ENCODE data around the gene DIP2B. TPM values are rescaled to one million over a fixed set of nuclear protein-coding genes. Genes with fewer than 3 reads are reported as not detected.

Gene DIP2B
- total RNA-seq, 1 experiment from 2014 or later, result 20.0 TPM

DNA sequence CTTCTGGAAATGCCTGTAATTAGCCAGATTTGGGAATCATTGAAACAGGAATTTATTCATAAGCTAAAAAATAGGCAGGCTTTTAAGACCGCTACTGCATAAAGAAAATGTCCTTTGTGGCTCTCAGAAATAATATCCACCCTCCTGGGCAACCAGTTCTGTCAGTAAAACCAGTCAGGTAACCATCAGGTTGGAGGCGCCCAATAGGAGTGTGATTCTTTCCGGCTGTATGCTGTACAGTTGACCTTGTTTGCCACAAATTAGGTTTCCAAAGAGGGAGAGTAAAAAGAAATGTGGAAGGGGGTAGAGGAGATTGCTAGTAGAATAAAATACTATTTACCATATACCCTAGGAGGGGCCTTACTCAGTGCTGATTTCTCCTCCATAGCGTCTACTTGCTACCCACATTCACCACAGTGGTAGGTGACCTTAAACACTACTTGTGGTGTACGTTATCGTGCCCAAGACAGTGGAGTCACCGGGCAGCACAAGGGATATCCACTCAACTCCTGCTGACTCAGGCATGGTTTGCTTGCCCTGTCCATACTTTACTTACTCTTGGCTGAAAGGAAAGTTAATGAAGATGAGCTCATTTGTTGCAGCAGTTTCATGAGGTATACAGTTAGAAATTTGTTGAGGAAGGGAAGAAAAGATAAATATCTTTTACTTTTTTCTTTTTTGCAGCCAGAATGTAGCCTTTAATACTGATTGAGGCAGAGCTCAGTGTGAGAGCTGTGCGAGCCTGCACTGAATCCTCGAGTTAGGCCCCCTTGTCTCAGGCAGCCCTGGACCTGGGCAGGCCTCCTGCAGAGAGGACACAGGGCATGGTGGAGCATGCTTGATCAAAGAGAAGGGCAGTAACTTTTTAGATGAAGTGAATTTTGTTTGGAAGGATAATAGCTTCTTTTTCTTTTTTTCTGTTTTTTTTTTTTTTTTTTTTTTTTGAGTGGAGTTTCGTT is 76.7 kb downstream of the DIP2B start:
- Histone ChIP-seq H2BK15ac (ENCODE audit: low read depth, low read length) (no peak overlapping the region), H3K23ac (ENCODE audit: insufficient read length, low read depth, low read length) (no peak overlapping the region), H2BK120ac (ENCODE audit: low read depth, low read length, poor library complexity, severe bottlenecking) (no peak overlapping the region), H4K20me1 (ENCODE audit: control insufficient read depth, insufficient read depth, insufficient read length) (no peaks in the 10 kb centered on the region), H3K23me2 (ENCODE audit: insufficient read length, low read depth, low read length, poor library complexity, severe bottlenecking) (no peaks in the 10 kb centered on the region), H3K4me1 (ENCODE audit: insufficient read depth, low read length) (peaks cover 4% of the 10 kb centered on the region; the same call in 1 of the 2 replicates), H3K4me2 (ENCODE audit: insufficient read depth, insufficient read length, low read length) (no peak overlapping the region), H3K27me3 (ENCODE audit: insufficient read depth, low read length) (no peaks in the 10 kb centered on the region), H3K4ac (ENCODE audit: low read depth, low read length) (no peak overlapping the region), H3K79me1 (ENCODE audit: insufficient read depth, low read depth, low read length, poor library complexity, severe bottlenecking) (no peaks in the 10 kb centered on the region), H3K79me2 (ENCODE audit: insufficient read depth, low read length) (peaks cover 2% of the 10 kb centered on the region; the same call in 1 of the 2 replicates), H3T11ph (ENCODE audit: low read length) (no peak overlapping the region), H2AK5ac (ENCODE audit: insufficient read length, low read length) (no peak overlapping the region), H2AFZ (ENCODE audit: low read length) (no peak overlapping the region), H4K5ac (ENCODE audit: insufficient read length, low read depth, low read length) (no peak overlapping the region), H3K27ac (ENCODE audit: insufficient read length, low read depth, low read length) (no peak overlapping the region), H4K8ac (replicated peaks; ENCODE audit: insufficient read length, low read depth, low read length) (no peak overlapping the region), H3K14ac (ENCODE audit: insufficient read depth, low read length) (no peak overlapping the region), H3K9ac (ENCODE audit: extremely low read depth, insufficient read length, low read length) (no peak overlapping the region), H3K56ac (ENCODE audit: insufficient read length, low read depth, low read length) (no peak overlapping the region), H3K18ac (ENCODE audit: insufficient read length, low read depth, low read length) (no peak overlapping the region), H2BK20ac (ENCODE audit: low read depth, low read length, poor library complexity, severe bottlenecking) (no peak overlapping the region), H2BK12ac (ENCODE audit: insufficient read length, low read depth, low read length) (no peak overlapping the region), H4K91ac (ENCODE audit: insufficient read length, low read depth, low read length) (no peak overlapping the region), H2BK5ac (ENCODE audit: insufficient read length, low read length) (no peak overlapping the region), H3K9me3 (ENCODE audit: control insufficient read depth, low read depth, low read length) (no peaks in the 10 kb centered on the region)
- no peak overlapping the region for H3K4me3 Mint-ChIP-seq
- H3K9me3 Mint-ChIP-seq, result no peaks in the 10 kb centered on the region
- H3K27ac Mint-ChIP-seq, result peak overlapping the region in 1 of 3 experiments; percentile 29; a peak in 2 of 7 replicates
- no CpG with 5 or more reads among the region's 10 CpGs for WGBS (ENCODE audit: extremely low coverage, insufficient read length, low lambda C conversion rate)
- no peak for DNase-seq
- TF ChIP-seq, protein P1, sequence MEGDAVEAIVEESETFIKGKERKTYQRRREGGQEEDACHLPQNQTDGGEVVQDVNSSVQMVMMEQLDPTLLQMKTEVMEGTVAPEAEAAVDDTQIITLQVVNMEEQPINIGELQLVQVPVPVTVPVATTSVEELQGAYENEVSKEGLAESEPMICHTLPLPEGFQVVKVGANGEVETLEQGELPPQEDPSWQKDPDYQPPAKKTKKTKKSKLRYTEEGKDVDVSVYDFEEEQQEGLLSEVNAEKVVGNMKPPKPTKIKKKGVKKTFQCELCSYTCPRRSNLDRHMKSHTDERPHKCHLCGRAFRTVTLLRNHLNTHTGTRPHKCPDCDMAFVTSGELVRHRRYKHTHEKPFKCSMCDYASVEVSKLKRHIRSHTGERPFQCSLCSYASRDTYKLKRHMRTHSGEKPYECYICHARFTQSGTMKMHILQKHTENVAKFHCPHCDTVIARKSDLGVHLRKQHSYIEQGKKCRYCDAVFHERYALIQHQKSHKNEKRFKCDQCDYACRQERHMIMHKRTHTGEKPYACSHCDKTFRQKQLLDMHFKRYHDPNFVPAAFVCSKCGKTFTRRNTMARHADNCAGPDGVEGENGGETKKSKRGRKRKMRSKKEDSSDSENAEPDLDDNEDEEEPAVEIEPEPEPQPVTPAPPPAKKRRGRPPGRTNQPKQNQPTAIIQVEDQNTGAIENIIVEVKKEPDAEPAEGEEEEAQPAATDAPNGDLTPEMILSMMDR (conservative IDR thresholded peaks at IDR 0.05), result no peak
- H3K27me3 Mint-ChIP-seq (ENCODE audit: low read depth), result no peaks in the 10 kb centered on the region
- H3K4me1 Mint-ChIP-seq, result peaks cover 15 to 19% of the 10 kb centered on the region in 2 experiments
- no peaks in the 10 kb centered on the region; a peak in 1 of 7 replicates for H3K36me3 Mint-ChIP-seq (ENCODE audit: insufficient read depth in 1 of 3, low read depth in 3 of 3)

Data from H9 (cell line).